A673 (cell line): Measurements from ENCODE around the gene RBM20. TPM values are rescaled to one million over a fixed set of nuclear protein-coding genes. Genes with fewer than 3 reads are reported as not detected.

Source experiments
- BruUV-seq: library from RNA; stranded (reverse); fragments of 400-500 nt; replicated peaks from 2 replicates; lab custom pipeline; 2021; lab: Mats Ljungman, UMichigan
- CTCF ChIA-PET: fragments of 300-600 bp; sonication (Branson Sonifier 250); formaldehyde crosslinking; loops from one replicate; lab custom pipeline; 2022; ENCODE audit warnings: antibody characterized with exemption; lab: Charles Lee
- POLR2A ChIA-PET: fragments of 300-600 bp; sonication (Branson Sonifier 250); formaldehyde crosslinking; loops from one replicate; lab custom pipeline; 2022; ENCODE audit warnings: antibody characterized with exemption; ENCODE audit not compliant: low non-redundant PET; lab: Charles Lee
- DNase-seq: peaks from one replicate; pipeline ENCODE4 v3.0.0-alpha.2; 2015; ENCODE audit warnings: low spot score
- H3K27ac ChIP-seq: fragments of 200-600 bp; sonication (generic); 2 replicates; pipeline ENCODE4 v1.5.1; 2016; ENCODE audit warnings: mixed run types, low read depth, mild to moderate bottlenecking, mixed read lengths, antibody characterized with exemption, low read length; ENCODE audit not compliant: poor library complexity, severe bottlenecking
- H3K27me3 ChIP-seq: fragments of 200-600 bp; sonication (generic); replicated peaks from 2 replicates; pipeline ENCODE4 v1.6.1; 2017; ENCODE audit warnings: mixed run types, low read depth, mild to moderate bottlenecking, mixed read lengths, antibody characterized with exemption, low read length; ENCODE audit not compliant: insufficient read depth, poor library complexity
- H3K36me3 ChIP-seq: fragments of 200-600 bp; sonication (generic); 2 replicates; pipeline ENCODE4 v1.6.1; 2016; ENCODE audit warnings: mixed run types, mild to moderate bottlenecking, mixed read lengths, antibody characterized with exemption, low read length; ENCODE audit not compliant: insufficient read depth, poor library complexity, severe bottlenecking
- H3K4me1 ChIP-seq: fragments of 200-600 bp; sonication (generic); 2 replicates; pipeline ENCODE4 v1.6.1; 2017; ENCODE audit warnings: mixed run types, mild to moderate bottlenecking, mixed read lengths, antibody characterized with exemption, low read length; ENCODE audit not compliant: insufficient read depth, poor library complexity, severe bottlenecking
- H3K4me3 ChIP-seq: fragments of 200-600 bp; sonication (generic); 2 replicates; pipeline ENCODE4 v1.5.1; 2016; ENCODE audit warnings: low read depth, mixed run types, mild to moderate bottlenecking, mixed read lengths, low read length; ENCODE audit not compliant: poor library complexity, severe bottlenecking
- H3K9me3 ChIP-seq: fragments of 200-600 bp; sonication (generic); 2 replicates; pipeline ENCODE4 v1.6.1; 2016; ENCODE audit warnings: mixed run types, low read depth, mild to moderate bottlenecking, mixed read lengths, antibody characterized with exemption, low read length; ENCODE audit not compliant: poor library complexity, severe bottlenecking
- EZH2 ChIP-seq: fragments of 200-600 bp; sonication (generic); IDR thresholded peaks from 2 replicates; pipeline ENCODE4 v1.6.1; 2017; ENCODE audit warnings: borderline replicate concordance, low read depth, mild to moderate bottlenecking, mixed read lengths, antibody characterized with exemption, low read length; ENCODE audit not compliant: poor library complexity, severe bottlenecking
- intact Hi-C: fragments of 100-400 bp; cut with micrococcal nuclease; formaldehyde crosslinking; loops from one replicate; pipeline ENCODE4 v1.10.0; 2022; ENCODE audit not compliant: unreplicated experiment
- total RNA-seq: library from RNA; stranded (reverse); gene quantifications from 2 replicates; pipeline ENCODE4 v1.2.3, GENCODE V29; 2021
- TF ChIP-seq, protein P1 (sequence below): fragments of 300-800, 200-600 bp; sonication (generic); conservative IDR thresholded peaks from 2 replicates; pipeline ENCODE4 v1.5.1; 2017; ENCODE audit warnings: low read depth, mild to moderate bottlenecking, antibody characterized with exemption, low read length, moderate library complexity, mixed read lengths

Gene RBM20
- total RNA-seq, 1 experiment from 2014 or later = 1.3 TPM

DNA sequence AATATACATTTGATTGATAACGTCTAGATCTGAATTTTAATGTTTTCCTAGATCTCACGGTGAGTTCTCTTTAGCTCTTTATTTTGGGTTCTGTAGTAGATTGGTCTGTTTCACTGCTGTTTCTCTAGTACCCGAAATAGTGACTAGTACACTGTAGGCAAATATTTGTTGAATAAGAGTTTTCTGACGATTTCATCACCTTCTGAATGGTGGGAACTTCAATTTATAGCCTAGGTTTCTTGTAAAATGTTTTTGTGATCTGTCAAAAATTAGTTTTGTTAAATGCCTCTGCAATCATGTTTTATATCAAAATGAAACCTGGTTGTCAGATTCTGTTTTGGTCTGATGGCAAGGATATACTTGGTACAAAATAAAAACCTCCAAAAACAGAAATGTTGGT, 237.8 kb downstream of the RBM20 start:
- no peak for DNase-seq
- intact Hi-C loops = no loop called here
- H3K4me3 ChIP-seq = no peak overlapping the region
- no peaks in the 10 kb centered on the region for H3K4me1 ChIP-seq
- BruUV-seq = no TSS peak
- peaks cover 4% of the 10 kb centered on the region for H3K36me3 ChIP-seq
- H3K27ac ChIP-seq = no peak overlapping the region
- no peaks in the 10 kb centered on the region for H3K27me3 ChIP-seq
- ChIA-PET CTCF (no interaction called here), POLR2A (interaction anchor here (0.6 kb wide), 2 partner anchors 14 to 47 kb away, joined by 3 to 6 read pairs; no protein-coding TSS in a partner anchor)
- H3K9me3 ChIP-seq = no peaks in the 10 kb centered on the region
- TF ChIP-seq, protein P1, sequence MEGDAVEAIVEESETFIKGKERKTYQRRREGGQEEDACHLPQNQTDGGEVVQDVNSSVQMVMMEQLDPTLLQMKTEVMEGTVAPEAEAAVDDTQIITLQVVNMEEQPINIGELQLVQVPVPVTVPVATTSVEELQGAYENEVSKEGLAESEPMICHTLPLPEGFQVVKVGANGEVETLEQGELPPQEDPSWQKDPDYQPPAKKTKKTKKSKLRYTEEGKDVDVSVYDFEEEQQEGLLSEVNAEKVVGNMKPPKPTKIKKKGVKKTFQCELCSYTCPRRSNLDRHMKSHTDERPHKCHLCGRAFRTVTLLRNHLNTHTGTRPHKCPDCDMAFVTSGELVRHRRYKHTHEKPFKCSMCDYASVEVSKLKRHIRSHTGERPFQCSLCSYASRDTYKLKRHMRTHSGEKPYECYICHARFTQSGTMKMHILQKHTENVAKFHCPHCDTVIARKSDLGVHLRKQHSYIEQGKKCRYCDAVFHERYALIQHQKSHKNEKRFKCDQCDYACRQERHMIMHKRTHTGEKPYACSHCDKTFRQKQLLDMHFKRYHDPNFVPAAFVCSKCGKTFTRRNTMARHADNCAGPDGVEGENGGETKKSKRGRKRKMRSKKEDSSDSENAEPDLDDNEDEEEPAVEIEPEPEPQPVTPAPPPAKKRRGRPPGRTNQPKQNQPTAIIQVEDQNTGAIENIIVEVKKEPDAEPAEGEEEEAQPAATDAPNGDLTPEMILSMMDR = no peak
- TF ChIP-seq EZH2 = no peak

DNA sequence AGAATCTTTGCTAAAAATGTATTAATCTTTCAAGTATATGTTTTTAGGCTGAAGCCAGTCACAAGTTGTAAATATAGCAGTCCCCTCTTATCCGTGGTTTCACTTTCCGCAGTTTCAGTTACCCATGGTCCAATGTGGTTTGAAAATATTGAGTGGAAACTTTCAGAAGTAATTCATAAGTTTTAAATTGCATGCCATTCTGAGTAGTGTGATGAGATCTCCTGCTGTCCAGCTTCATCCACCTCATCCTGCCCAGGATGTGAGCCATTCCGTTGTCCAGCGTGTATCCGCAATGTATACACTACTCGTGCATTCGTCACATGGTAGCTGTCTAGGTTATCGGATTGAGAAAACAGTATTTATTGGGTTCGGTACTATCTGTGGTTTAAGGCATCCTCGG, 239.8 kb downstream of the RBM20 start:
- DNase-seq = no peak
- BruUV-seq = no TSS peak

DNA sequence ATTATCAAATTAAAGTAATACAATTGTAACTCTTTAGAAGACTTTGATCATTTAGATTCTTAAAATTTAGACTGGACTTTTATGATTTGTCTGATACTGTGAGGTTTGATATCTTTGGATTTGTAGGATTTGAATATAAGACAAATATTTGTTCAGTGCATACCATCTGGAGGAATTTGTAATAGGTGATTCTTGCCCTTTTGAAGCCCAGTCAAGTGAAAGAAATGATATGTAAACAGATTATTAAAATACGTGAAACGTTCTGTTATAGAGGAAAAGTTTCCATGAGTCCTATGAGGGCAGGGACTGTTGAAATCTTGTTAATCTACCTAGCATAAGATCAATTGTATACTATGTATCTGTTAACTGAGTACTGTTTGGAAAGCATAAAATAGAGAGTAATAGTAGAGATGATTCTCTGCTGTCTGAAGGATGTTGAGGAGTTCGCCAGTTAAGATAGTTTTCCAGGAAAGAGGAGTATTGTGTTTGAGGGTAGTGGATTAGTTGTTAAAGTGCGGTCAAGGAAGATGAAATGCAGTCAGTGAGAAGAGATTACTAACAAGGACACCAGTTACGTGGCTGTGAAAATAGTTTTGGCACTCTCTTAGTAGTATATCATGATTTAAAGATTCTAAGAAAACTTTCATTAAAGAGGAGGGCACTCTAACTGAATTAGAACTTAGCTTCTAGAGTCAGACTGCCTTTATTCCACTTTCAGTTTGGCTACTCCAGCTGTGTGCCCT, 242.0 kb downstream of the RBM20 start:
- intact Hi-C loops = no loop called here
- no peak for DNase-seq
- Histone ChIP-seq H3K36me3 (peaks cover 4% of the 10 kb centered on the region), H3K4me1 (no peaks in the 10 kb centered on the region), H3K4me3 (no peak overlapping the region), H3K9me3 (no peaks in the 10 kb centered on the region), H3K27ac (no peak overlapping the region), H3K27me3 (no peaks in the 10 kb centered on the region)
- POLR2A ChIA-PET = no interaction called here
- no peak for TF ChIP-seq EZH2
- TF ChIP-seq, protein P1 = no peak
- CTCF ChIA-PET = interaction anchor here (0.8 kb wide), 1 partner anchor 140 kb away, joined by 3 read pairs; no protein-coding TSS in a partner anchor
- no TSS peak for BruUV-seq

More for the DNA sequence above, 239.8 kb downstream of the RBM20 start:
- Histone ChIP-seq H3K27me3 (no peaks in the 10 kb centered on the region), H3K4me3 (no peak overlapping the region), H3K4me1 (no peaks in the 10 kb centered on the region), H3K27ac (no peak overlapping the region), H3K36me3 (peaks cover 4% of the 10 kb centered on the region), H3K9me3 (no peaks in the 10 kb centered on the region)
- intact Hi-C loops = no loop called here
- POLR2A ChIA-PET = no interaction called here
- CTCF ChIA-PET = no interaction called here
- TF ChIP-seq, protein P1 = no peak
- TF ChIP-seq EZH2 = no peak
